TTC549 (cell line): ENCODE results near the gene CDC45.

ENCODE experiments used
- FAIRE-seq: peaks from 2 replicates; lab custom pipeline; 2012; peaks lifted over from hg19 to GRCh38; lab: Jason Lieb, UNC

The CDC45 gene

DNA sequence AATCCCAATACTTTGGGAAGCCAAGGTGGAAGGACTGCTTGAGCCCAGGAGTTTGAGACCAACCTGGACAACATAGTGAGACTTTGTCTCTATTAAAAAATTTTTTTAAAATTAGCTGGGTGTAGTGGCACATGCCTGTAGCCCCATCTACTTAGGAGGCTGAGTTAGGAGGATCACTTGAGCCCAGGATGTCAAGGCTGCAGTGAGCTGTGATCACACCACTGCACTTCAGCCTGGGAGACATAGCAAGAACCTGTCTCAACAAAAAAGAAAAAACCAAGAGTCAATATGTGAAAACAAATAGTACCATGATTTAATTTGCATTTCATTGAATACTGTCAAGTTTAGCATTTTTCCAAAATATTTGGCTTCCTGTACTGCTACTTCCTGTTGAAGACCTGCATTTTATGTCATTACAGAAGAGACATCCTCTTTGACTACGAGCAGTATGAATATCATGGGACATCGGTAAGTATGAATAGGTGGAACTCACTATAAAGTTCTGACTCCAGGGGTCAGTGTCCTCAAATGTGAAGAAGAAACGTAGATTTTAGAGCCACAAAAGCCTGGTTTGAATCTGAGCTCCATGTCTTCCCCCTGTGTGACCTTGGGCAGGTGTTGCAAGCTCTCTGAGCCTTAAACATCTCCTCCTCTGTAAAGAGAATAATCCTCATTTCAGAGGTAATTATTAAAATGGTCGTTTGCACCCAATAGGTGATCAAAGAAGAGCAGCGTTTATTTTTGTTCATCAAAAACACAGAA lies 16.0 kb downstream of the CDC45 start:
- no peak for FAIRE-seq

DNA sequence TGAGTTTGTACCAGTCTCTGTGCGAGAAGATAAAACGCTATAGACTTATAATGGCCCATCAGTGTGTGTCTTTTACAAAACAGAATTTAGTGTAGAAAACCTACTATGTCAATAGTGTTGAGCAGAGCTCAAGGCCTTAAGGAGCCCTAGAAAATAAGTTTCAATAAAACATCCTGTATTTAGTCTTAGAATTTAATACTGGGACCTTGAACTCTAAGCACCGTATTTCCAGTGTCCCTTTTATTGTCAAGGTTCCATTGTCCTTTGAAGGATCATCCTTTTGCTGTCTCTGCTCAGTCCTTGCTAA lies 16.6 kb downstream of the CDC45 start:
- no peak for FAIRE-seq

DNA sequence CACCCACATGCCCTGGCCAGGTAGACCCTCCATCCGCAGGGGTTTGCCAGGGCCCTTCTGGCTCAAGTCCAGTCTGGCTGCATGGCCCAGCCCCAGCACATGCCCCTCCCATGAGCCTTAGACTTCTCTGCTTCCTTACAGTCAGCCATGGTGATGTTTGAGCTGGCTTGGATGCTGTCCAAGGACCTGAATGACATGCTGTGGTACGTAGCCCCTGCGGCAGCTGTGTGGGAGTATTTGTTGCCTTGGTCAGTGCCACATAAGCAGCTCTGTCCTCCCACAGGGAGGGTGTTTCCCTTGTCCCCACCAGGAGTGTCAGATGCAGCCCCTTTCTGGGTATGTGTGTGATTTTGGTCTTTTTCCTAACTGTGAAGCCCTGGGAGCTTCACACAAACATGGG lies 17.5 kb downstream of the CDC45 start:
- no peak for FAIRE-seq

DNA sequence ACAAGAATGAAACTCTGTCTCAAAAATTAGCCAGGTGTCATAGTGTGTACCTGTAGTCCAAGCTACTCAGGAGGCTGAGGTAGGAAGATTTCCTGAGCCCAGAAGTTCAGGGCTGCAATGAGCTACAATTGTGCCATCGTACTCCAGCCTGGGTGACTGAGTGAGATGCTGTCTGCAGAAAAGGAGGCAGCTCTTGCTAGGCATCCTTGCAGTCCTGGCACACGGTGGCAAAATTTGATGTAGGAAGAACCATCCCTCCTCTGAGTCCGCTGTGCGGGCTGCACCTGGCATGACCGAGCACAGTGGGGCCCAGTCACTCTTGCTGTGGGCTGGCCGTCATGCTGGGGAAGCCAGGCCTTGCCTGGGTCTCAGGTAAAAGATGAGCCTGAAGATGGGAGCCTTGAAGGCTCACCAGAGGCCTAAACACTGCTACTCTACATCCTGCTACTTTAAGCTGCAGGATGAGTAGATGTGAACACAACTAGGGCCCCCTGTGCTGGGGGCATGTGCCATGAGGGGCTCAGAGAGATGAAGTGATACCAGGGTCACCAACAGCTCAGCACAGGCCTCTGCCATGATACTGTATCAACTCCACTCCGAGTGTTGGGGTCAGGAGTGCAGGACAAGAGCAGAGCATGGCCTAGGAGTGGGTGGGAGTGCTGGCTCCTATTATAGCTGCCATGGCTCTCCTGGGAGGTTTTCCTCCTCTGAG lies 18.6 kb downstream of the CDC45 start:
- FAIRE-seq = no peak

DNA sequence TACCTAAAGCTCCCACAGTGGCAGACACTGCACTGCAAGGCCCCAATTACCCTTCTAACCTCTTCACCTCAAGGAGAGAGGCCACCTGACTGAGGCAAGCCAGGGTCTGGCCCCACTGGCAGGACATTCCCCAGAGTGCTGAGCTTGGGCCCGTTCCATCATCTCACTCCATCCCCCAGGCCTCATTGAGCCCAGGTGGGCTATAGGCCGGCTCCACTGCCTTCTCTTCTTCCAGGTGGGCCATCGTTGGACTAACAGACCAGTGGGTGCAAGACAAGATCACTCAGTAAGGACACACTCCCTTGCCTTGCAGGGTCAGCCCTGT lies 19.1 kb downstream of the CDC45 start:
- FAIRE-seq = no peak

DNA sequence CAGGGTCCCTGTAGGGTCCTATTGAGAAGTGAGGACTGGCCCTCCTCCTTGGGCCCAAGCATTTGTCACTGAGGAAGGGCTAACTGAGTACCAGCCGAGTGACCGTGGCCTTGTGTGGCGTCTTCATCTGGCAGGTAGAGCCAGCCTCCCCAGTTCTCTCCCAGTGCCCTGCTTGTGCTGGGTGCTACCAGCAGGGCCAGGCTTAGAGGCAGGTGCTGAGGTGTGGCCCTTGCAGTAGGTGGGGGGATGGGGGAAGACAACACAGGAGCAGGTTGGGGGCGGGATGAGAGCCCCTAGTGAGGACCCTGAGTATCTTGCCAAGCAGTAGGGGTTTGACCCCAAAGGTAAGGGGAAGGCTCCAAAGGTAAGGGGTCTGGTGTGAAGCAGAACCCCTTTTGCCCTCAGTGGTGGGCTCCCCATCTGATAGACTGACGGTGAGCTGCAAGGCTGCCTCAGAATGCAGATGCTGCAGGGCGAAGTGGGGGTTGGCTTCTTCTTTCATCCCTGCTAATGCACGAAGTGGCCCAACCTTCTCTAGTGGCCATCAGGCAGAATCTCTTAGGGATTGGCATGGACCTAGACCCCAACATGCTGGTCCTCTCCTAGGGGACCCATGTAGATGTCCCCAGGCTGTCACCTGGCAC lies 19.6 kb downstream of the CDC45 start:
- no peak for FAIRE-seq

DNA sequence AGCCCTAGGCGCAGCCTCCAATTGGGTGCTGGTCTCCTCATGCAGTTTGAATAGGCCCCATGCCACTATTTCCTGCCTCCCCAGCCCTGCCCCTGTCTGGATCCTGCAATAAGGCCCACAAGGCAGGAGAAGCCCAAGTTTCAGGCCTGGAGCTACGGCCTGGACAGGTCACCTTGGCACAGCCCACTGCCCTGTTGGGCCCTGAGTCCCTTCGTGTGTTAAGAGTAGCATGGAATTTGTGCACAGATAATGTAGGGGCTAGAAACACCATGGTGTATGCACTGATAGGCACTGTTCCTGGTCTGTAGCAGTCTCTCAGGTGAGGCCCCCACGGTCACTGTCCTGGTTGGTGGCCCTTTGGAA lies 20.1 kb downstream of the CDC45 start:
- no peak for FAIRE-seq

DNA sequence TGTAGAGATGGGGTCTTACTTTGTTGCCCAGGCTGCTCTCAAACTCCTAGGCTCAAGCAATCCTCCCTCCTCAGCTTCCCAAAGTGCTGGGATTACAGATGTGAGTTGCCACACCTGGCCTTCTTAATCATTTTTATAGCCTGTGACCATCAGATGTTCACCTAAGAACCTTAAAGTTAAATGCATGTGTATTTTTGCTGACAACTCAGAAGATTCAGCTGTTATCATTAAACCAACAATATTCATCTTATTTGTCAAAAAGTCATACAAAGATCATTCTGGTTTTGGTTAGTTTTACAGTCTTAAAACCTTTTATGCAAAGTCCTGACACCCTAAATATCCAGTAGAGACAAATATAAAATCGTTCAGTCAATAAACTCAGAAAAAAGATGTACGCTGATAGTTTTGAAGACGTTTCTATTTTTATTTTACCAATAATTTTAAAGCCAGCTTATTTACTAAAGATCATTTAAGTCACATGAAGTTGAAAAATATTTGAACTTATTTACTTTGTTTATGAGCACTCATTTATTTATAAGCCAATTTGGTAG lies 22.3 kb downstream of the CDC45 start:
- no peak for FAIRE-seq

DNA sequence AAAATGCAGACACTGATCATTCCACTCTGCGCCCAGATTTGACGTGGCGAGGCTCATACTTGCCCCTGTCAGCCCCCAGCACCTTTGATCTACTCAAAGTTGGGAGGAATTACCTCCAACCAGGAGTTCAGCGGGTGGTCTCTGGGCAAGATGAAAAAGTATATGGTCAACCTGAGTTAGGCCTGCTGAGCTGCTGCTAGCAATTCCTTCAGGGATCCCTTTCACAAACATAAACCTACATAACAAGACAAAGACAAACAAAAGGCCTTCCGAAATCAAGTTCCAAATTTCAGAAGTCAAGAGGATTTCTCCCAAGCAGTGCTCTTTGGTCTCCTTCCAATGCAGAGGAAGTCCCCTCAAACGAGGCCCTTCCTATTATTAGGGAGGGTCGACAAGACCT lies 23.6 kb downstream of the CDC45 start:
- FAIRE-seq = no peak

DNA sequence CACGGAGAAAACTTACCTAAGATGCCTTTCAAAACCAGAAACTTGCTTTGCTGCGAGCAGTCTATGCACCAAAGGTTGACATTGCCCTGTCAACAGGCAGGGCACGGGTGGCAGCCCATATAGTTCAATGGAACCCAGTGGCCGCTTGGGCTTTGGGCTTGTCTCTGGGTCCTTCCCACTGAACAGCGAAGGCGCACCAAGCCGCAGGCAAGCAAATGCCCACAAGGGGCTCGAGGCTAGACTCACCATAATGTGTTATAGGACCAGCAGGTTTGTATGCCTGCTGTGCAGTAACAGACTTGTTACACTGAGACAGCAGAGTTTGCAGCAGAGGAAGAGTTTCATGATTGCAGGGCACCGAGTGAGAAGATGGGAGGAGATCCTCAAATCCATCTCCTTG lies 24.1 kb downstream of the CDC45 start:
- FAIRE-seq = no peak

DNA sequence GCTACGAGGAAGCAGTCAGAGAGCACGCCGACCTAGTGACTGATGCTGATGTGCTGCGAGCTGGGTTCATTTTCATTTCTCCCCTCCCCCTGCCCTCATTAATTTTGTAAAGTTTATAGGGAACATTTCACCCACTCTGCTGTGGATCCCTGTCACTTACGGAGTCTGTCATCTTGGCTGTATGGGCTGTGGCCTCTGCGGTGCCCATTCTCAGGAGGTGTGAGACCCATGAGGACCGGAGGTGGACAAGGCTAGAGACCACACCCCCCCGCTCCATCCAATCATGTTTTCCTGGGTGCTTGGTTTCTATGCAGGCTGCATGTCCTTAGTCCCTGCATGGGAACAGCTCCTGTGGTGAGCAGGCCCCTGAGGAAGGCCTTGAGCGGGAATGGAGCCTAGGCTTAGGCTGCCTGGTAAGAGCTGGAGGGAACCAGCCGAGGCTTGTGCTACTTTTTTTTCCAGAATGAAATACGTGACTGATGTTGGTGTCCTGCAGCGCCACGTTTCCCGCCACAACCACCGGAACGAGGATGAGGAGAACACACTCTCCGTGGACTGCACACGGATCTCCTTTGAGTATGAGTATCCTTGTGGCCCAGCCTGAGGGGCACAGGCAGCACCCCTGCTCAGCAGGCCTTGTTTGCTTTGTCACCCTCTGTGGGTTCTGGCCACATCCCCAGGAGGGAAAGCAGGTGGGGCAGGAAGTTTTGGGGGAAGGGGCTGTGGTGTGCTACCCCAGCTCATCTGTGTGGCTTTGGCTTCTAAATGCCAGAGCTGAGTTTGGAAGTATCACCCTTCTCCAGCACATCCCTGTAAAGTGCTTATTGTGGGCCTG lies 25.4 kb downstream of the CDC45 start:
- FAIRE-seq = no peak

DNA sequence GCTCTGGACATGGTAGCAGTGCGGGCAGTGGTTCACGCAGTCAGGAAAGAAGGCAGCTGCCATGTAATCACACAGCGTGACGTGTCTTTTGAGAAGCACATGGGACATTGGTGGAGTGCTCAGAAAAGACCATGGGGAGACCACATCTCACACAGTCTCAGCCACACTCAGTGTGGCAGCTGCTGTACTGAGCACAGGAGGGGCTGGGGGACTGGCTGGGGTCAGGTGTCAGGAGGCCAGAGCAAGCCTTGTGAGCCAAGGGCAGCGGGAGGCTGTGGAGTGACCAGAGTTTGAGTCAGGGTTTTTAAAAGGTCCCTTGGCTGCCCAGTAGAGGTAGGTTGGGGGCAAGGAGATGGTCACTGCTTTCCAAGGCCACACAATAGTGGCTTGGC lies 26.0 kb downstream of the CDC45 start:
- no peak for FAIRE-seq

DNA sequence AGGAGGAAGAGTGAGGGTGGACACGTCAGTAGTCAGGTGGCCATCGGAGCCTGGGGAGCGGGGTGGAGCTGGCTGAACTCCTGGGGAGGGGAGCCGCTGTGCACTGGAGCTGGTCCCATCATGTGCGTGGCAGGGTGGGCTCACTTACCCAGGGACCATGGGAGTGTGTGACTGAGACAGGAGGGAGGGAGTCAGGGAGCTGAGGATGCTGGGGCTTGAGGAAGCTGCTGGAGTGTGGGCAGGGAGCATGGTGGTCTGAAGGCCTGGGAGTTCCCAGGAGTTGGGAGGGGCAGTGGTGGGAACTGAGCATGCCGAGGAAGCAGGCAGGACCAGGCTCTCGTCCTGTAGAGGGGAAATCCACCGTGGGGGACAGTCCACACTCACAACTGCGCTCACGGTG lies 26.5 kb downstream of the CDC45 start:
- FAIRE-seq = no peak

DNA sequence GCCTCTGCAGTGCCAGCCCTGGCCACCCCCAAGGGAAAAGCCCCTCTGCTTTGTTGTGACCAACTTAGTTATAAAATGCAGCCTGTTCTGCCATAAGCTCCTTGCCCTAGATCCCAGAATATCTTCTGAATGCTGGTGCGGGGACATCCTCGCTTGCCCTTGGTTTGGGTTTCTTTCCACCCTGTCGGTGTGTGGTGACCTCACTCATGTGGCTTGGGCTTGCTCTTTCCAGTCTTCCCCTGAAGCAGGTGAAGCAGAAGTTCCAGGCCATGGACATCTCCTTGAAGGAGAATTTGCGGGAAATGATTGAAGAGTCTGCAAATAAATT lies 27.8 kb downstream of the CDC45 start:
- FAIRE-seq = no peak

DNA sequence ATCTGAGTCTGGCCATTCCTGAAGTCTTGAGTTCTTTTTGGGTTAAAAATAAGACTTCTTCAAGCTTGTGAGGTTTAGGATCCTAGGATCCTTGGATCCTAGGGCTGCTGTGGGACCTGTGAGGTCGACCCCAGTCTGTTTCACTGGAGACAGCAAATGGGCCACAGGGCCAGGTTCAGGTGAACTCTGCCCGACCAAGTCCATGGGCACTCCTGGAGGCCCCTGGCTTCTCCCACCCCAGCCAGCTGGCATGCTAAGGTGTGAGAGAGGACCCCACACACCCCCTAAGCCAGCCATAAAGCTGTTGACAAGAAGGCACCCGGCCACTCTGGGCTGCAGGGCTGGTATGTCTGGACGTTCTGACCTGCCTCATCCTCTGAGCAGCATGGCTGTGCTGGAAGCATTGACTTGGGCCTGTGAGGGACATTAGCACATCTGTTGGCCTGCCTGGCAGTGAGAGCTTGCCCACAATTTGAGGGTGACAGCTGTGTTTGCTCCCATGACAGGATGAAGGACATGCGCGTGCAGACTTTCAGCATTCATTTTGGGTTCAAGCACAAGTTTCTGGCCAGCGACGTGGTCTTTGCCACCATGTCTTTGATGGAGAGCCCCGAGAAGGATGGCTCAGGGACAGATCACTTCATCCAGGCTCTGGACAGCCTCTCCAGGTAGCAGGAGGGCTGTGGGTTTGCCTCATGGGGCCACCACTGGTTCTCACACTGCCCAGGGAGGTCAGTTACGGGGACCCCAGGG lies 28.5 kb downstream of the CDC45 start:
- FAIRE-seq = no peak

DNA sequence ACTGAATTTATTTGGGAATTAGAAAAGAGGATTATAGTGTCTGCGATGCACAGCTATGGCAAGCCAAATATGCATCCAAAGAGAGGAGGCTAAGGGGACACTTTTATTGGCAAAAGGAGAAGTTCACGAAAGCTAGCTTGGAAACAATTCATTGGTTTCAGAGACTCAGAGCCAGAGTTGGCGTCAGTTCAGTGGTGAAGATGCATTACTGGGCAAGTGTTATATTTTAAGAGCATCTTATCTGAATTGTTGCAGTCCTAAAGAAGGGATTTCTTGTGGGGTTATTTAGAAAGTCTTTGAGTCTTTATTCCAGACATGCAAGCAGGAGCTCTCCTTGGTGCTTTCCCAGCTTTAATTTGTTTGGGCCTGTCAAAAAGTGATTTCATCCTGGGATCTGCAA lies 29.5 kb downstream of the CDC45 start:
- FAIRE-seq = no peak

DNA sequence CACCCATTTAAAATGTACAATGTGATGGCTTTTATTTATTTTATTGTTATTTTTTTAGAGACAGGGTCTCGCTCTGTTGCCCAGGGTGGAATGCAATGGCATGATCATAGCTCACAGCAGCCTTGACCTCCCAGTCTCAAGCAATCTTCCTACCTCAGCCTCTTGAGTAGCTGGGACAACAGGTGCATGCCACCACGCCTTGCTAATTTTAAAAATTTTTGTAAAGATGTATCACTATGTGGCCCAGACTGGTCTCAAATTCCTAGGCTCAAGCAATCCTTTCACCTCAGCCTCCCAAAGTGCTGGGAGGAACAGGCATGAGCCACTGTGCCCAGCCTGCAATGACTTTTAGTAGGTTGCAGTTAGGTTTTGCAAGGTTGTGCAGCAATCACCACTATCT lies 30.2 kb downstream of the CDC45 start:
- FAIRE-seq = no peak

DNA sequence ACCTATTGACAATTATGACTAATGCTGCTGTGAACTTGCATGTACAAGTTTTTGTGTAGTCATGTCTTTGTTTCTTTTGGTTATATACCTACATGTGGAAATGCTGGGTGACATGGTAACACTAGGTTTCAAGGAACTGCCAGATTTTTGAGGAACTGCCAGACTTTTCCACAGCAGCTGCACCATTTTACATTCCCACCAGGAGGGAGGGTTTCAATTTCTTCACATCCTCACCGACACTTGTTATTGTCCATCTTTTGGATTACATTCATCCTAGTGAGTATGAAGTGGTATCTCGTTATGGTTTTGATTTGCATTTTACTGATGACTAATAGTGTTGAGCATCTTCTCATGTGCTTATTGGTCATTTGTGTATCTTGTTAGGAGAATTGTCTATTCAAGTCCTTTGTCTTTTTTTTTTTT lies 31.2 kb downstream of the CDC45 start:
- no peak for FAIRE-seq

DNA sequence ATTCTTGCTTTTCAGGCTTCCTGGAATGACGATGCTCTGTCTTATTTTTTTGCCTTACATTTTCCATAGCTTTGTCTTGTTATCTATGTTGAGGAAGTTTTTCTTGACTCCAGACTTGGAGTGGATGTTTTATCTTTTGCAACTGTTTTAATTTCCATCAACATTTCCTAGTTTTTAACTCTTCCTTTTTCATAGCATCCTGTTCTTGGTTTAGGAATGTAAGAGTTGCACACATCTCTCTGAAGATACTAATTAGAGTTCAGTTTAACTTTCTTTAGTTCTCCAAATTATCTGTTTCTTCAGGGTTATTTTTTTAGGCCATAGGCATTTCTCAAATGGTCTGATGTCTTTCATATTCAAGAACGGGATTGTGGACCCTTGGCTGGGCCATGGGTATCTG lies 34.1 kb downstream of the CDC45 start:
- FAIRE-seq = no peak

DNA sequence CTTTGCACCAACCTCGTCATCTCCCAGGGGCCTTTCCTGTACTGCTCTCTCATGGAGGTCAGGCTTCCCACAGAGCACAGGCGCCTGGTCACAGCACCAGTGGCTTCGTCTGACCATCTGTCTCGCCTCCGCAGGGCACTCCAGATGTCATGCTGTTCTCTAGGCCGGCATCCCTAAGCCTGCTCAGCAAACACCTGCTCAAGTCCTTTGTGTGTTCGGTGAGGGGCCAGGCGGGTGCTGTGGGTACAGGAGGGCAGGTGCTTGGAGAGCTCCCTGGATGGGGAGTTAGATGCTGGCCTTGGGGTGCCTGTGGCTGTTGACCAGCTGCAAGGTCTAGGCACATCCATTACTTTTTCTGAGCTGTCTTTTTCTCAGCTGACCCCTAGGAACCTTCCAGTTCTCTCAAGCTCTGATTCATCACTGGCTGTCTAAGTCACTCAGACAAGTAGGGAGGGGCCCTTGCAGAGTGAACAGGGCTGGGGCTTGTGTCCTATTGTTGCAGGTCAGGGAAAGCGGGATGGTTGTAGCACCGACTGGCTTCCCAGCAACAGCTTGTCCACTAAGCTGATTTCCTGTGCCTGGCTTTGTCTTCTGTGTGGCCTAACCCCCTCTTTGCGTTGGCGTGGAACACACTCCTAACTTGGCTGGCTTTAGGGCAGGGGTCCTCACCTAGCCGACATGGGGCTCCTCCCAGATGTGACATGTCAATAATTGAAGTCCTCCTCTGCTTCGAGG lies 35.3 kb downstream of the CDC45 start:
- no peak for FAIRE-seq

DNA sequence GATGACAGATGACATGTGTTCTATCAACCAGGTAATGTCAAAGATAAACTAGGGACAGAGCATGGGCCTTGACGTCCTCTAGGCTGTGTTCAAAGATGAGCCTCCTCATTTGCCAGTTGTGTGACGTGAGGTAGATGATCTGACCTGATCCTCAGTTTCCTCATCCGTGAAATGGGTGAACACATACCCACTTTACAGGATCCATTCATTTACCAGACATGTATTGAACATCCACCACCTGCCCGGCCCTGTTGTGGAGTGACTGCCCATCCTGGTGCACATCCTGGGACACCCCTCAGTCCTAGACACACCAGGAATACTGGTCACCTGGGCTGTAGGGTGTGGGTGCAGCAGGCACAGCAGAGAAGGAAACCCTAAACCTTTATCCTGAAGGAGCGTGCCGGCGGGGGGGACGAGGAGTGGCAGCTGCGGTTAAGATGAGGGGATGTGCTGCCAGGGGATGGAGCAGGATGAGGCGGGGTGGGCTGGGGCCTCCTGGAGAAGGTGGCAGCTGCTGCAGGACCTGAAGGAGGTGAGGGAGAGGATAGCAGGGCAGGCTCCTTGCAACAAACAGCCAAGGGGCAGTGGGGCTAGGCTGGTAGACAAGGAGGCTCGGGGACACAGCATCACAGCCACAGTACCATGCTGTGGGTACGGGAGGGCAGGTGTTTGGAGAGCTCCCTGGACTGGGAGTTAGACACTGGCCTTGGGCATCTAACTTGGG lies 36.1 kb downstream of the CDC45 start:
- FAIRE-seq = no peak
